NCI-H128 (cell line): ENCODE data around the gene CAPN7.
"Not testable (repeated sequence)": the region's sequence is repeated elsewhere in the genome, so short reads cannot be mapped to it uniquely, and the experiment has no call there.

Experiments used
- DNase-seq: peaks from one replicate; lab custom pipeline; 2025; ENCODE audit not compliant: unreplicated experiment; lab: John Stamatoyannopoulos, UW

Gene CAPN7

DNA sequence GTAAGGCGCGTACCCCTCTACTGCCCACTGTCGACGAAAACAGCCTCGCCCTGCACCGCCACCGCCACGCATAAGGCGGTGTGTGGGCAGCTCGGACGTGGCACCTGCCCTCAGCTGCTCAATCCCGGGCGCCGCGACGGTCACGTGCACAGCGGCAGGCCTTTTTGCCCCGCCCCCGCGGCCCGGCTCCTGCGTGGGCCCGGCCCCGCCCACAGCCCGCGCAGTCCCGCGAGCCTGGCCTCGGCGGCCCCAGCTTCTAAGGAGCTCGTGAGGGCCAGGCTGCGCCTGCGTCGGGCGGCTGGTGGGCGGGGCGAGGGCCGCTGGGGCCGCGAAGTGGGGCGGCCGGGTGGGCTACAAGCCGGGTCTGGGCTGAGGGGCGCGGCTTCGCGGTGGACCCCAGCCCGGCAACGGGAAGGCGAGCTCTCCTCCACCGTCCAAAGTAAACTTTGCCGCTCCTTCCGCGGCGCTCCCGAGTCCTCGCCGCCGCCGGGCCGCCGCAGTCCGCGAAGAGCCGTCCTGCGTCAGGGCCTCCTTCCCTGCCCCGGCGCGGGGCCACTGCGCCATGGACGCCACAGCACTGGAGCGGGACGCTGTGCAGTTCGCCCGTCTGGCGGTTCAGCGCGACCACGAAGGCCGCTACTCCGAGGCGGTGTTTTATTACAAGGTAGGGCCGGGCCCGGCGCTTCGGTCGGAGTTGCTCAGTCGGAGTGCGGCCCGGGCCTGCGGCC, at the start of gene CAPN7:
Gene CAPN7 (plus strand): TSS at position 313 of the 728 bp plus-strand sequence. CDS start 250 bp downstream, at position 563.
- DNase-seq = no peak

DNA sequence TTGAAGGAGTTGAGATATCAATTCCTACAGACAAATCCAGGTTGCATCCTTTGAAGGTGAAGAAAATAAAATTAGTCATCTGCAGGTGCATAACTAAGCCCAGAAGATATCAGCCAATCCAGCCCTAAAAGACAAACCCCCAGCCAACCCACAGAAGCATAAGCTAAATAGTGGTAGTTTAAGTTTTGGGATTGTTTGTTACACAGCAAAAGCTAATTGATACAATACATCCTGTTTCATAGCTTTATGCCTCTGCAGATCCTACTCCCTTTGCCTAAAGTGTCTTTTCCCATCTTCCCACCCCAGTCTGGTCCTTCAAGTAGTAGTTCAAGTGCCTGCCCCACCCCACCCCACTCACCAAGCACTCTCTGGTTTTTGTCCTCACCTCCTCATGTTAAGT, 48.6 kb upstream of the CAPN7 start:
- no peak for DNase-seq

DNA sequence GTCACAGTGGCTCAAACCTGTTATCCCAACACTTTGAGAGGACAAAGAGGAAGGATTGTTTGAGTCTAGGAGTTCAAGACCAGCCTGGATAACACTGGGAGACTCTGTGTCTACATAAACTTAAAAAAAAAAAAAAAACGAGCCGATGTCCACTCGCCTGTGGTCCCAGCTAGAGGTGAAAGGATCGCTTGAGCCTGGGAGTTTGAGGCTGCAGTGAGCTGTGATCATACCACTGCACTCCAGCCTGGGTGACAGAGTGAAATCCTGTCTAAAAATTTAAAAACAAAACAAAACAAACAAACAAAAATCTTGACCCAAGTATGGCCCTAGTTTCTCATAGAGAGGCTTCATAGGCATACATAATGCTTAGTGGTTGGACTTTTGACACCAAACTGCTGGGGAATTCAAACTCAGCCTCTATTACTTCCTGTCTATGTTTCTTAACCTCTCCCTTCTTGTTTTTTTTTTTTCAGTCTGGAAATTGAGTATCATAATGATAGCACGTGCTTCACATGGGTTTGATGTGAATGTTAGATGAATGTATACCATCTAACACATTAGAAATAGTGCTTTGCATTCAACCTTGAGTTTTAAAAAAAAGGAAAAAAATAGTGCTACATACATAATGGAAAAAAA, 46.4 kb upstream of the CAPN7 start:
- DNase-seq = no peak

DNA sequence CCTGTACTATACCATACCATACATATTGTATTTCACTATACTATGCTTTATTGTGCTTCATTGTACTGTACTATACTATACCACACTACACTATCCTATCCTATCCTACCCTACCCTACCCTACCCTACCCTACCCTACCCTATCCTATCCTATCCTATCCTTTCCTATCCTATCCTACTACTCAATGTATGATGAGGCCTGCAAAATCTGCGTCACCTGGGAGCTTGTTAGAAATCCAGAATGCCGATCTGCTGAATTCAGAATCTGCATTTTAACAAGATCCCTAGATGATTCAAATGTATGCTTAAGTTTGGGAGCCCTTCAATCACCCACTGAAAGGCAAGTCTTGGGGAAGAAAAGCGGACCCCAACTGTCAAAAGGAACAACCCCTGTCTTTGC, 45.4 kb upstream of the CAPN7 start:
- DNase-seq = no peak

DNA sequence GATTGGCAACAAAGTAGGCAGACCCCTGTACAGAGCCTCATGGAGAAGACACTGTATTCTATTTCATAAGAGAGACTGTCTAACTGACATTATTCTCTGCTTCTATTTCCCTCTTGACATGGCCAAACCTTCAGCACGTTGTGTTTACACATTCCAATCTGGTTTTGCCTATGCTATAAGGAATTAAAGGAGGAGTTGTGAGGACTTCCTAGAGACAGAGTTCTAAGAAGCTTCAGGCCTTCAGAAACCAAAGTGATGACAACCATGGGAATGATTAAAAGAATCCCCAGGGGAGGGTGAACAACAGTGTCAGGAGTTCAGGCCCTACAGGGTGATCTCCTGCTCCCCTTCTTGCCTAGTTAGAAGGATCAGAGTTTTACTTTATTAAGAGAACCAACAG, 44.9 kb upstream of the CAPN7 start:
- no peak for DNase-seq

DNA sequence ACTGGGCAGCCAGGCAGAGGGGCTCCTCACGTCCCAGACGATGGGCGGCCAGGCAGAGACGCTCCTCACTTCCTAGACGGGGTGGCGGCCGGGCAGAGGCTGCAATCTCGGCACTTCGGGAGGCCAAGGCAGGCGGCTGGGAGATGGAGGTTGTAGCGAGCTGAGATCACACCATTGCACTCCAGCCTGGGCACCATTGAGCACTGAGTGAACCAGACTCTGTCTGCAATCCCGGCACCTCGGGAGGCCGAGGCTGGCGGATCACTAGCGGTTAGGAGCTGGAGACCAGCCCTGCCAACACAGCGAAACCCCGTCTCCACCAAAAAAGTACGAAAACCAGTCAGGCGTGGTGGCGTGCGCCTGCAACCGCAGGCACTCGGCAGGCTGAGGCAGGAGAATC, 42.4 kb upstream of the CAPN7 start:
- not testable (repeated sequence) for DNase-seq

DNA sequence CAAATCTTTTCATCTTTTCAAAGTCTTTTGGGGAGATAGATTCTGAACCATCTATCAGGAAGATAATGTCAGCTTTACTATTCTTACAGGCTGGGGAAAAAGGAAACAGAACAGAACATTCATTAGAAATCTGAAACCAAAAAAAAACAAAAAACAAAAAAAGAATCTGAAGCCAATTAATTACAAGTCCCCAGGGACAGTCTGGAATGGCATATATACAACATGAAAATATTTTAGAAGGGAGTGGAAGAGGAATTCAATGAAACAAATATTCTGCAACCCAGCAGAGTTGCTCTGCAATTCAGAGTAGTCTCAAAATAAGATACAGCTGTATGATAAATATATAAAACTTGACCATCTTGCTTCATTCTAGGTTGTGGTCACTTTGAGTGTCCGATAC, 41.7 kb upstream of the CAPN7 start:
- no peak for DNase-seq

DNA sequence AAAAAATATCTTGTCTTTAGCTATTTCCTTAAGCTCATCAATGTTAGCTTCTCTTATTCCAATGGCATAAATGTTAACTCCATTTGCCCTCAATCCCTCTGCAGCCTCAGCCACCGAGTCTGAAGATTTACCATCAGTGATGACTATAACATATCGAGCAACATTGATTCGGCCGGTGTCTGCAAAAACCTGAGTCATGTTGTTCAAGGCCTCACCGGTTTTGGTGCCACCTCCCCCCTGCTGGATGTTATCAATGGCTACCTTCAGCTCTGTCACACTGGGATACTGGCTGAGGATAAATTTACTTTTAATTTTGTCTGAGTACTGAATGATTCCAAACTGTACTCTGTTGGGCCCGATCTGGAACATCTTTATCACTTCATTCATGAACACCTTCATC, 41.0 kb upstream of the CAPN7 start:
- DNase-seq = no peak

DNA sequence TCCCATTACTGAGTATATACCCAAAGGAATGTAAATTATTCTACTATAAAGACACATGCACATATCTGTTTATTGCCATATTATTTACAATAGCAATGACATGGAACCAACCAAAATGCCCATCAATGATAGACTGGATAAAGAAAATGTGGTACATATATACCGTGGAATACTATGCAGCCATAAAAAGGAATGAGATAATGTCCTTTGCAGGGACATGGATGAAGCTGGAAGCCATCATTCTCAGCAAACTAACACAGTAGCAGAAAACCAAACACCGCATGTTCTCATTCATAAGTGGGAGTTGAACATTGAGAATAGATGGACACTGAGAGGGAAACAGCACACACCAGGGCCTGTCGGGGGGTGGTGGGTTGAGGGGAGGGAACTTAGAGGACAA, 39.7 kb upstream of the CAPN7 start:
- DNase-seq = not testable (repeated sequence)

DNA sequence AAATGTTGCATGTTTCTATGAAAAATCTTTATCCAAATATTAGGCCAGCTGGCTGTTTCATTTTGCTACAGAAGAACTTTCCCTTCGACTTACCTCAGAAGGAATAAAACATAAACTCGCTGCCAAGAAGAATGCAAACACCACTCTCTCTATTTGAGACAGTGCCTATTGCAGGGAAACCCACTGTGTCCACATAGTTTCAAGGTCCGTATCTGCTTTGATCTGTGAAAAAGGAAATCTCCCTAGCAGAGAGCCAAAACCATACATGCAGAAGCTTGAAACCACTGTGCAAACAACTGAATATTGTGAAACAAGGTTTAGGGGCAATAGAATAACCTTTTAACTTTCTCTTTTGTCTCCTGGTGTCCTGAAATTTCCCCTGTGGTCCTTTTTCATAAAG, 35.0 kb upstream of the CAPN7 start:
- no peak for DNase-seq

DNA sequence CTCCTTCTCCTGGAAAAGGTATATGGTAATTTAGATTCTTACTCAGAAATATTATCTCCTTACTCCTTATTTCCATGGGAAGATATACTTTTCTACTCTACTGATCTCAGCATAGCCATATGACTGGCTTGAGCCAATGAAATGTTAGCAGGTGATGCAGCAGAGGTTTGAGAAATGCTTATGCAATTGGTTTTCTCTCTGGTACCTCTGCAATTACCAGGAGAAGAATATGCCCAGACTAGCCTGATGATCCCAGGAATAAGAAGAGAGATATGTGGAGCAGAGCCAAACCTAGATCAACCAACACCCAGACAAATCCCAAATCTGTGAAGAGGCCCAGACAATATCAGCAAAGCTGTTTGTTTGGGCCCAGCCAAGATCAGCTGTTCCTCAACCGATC, 33.2 kb upstream of the CAPN7 start:
- no peak for DNase-seq

DNA sequence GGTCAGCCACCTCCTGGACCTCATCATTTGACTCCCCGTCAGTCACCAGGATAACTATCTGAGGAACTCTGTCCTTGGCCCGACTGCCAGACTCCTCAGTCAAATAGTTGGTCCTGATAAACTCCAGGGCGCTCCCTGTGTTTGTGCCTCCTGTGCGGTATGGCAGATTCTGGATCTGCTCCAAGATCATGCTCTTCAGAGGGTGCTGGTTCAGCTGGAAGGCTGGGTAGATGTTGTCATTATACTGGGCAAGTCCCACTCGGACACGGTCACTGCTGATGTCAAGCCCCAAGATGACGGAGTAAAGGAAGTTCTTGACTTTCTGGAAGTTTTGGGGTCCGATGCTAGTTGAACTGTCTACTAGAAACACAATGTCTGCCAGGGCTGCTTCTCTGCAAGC, 31.1 kb upstream of the CAPN7 start:
- DNase-seq = no peak

DNA sequence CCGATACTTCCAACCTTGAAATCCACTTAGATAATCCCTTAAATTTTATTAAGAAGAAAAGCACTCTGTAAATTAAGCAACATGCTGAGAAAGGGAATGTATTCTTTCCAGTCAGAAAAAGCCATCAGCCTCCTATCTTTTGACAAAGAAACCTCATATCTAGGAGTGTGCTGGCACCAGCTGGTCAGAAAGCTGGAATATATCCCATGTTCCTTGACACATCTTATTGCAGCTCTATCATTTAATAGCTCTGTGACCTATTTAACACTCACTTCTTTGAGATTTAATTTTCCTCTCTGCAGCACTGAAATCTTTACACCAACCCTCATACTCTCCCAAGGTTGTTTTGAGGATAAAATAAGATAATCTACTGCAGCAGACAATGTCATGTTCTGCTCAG, 30.4 kb upstream of the CAPN7 start:
- no peak for DNase-seq

DNA sequence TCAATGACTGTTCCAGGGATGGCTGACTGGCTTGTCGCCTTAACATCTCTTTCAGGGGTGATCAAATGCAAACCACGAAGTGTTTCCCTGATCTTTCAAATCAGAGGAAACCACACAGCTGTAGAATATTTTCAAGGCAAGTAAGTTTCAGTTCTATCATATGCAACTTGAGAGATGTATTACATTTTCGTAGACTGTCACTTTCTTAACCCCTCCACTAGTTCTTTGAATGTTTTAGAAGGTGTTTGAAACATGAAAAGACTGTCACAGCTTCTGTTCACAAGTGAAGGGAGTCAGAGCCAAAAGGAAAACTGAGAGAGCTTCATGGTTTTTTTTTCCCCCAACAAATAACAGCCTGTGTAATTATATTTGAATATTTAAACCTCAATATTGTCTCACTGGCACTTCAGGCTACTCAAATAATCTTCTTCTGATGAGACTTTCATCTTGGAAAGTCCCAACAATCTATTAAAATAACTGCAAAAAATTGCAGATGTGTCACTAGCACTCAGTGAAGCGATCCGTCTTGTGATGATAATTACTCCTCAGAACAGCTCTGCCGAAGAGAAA, 25.9 kb upstream of the CAPN7 start:
- no peak for DNase-seq

DNA sequence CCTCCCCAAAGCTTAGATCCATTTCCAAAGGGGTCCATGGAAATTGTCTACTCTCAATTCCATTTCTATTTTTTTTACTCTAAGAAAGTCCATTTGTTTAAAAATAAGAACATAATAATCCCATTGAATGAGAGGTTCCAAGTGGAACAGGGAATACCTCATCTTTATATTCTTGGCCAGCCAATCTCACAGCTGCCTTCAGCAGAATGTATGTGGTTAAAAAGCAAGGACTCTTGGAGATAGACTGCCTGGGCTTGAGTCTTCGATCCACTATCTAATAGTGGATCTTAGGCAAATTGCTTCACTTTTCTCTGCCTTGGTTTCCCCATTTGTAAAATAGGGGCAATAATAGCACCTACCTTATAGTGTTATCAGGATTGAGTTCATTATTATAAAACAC, 24.5 kb upstream of the CAPN7 start:
- no peak for DNase-seq

DNA sequence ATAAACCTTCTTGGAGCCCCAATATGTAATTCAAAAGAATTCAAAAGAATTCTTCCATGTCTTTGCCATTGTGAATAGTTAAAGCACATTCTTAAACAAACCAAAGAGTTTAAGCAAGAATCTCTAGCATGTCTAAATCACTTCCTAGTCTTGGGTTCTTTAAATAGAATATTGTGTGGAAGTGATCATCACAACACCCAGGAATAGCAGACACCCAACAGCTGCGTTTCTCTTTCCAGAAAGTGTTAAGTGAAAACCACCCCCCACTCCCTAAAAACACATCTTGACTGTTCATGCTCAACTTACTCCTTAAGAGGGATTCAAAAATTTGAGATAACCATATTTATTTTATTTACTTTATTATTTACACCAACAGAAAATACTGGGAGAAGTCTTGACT, 24.1 kb upstream of the CAPN7 start:
- no peak for DNase-seq

DNA sequence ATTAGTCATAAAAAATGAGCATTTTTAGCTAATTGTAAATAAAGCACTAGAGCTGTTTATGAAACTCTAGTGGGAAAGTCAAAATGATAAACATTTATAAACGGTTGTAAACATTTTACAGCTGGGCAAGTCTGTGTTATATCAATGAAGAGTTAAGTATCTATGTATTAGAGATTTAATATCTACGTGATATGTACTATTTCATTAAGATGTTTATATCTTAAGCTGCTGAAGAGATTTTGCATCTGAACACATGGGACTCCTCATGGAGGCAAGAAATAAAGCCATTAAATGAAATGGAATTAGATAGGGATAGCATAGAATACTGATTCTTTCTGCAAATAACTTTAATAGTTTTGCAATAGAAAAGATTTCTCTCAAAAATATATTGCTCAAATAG, 23.0 kb upstream of the CAPN7 start:
- no peak for DNase-seq

DNA sequence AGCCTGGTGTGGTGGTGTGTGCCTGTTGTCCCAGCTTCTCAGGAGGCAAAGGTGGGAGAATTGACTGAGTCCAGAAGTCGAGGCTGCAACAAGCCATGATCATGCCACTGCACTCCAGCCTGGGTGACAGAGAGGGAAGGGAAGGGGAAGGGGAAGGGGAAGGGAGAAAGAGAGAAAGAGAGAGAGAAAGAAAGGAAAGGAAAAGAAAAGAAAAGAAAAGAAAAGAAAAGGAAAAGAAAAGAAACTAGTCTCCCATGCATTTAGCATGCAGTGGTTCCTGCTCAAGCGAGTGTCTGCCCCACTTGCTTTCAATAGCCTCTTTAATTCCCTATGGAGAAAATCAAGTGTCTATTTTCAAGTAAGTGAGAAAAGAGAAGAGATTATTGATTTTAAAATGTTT, 20.6 kb upstream of the CAPN7 start:
- DNase-seq = no peak

DNA sequence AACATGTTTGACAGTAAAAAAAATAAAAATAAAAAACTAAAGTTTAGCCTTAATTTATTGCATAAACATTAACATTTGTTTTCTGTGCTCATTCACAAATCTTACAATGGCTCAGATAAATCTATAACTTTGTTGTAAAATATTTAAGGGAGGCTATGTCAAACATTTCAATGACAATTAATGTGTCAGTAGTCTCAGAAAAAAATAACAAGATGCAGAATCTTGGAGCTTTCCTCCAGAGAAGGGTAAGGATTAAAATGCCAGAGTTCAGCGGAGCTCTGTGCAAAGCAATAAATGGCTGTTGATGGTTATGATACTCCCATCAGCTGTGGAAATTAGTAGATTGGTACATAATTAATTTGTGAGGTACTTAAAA, 20.0 kb upstream of the CAPN7 start:
- no peak for DNase-seq

DNA sequence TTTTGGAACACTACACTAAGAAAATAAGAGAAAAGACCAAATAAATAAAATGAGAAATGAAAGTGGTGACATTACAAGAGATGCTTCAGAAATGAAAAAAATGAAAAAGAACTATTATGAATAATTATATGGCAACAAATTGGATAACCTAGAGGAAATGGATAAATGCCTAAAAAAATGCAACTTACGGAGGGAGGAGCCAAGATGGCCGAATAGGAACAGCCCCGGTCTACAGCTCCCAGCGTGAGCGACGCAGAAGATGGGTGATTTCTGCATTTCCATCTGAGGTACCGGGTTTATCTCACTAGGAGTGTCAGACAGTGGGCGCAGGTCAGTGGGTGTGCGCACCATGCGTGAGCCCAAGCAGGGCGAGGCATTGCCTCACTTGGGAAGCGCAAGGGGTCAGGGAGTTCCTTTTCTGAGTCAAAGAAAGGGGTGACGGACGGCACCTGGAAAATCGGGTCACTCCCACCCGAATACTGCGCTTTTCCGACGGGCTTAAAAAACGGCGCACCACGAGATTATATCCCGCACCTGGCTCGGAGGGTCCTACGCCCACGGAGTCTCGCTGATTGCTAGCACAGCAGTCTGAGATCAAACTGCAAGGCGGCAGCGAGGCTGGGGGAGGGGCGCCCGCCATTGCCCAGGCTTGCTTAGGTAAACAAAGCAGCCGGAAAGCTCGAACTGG, 19.4 kb upstream of the CAPN7 start:
- not testable (repeated sequence) for DNase-seq

DNA sequence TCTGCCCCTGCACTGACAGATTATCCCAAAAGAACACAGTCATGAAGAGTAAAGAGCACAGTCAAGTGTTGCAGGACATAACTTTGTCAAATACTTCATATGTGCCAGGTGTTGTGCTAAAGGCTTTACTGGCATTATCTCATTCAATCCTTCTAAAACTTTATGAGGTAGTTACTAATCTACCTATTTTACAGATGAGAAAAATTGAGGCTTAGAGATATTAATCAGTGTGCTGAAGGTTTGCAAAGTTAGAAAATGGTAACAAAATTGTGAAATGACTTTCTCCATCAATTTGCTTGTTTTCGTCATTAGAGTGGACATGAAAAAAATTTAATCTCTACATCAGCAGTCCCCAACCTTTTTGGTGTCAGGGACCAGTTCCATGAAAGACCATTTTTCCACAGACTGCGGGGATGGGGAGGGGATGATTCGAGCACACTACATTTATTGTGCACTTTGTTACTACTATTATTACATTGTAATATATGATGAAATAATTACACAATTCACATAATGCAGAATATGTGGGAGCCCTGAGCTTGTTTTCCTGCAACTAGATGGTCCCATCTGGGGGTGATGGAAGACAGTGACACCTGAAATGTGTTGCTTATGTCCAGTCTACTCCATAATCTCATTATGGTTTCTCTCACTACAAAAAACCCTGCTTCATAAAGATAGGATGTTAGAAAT, 8.6 kb upstream of the CAPN7 start:
- DNase-seq = no peak

DNA sequence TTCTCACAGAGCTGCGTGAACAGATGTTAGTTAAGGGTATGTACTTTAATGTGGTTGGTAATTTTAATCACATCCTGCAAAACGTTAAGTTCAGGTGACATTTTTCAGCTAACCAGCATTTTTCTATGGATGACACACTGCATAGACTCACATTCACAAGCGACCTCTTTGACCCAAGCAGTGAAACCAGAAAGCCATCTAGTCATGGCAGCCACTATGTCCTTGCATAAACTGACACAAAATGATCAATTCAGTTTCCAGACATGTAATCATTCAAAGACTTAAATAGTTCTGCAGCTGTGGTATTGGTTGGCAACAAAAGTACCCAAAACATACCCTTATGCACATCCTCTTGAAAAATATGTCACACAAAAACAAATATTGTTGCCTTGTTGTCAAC, 7.4 kb upstream of the CAPN7 start:
- DNase-seq = no peak
